ENCODE data around the gene C9orf72.

- TF ChIP-seq POLR2A (IDR thresholded peaks at IDR 0.05) (no peak), CTCF (IDR thresholded peaks at IDR 0.05) (no peak), EP300 (IDR thresholded peaks at IDR 0.05; ENCODE audit: low read depth) (no peak)
Observed at GRCh38 chr9:27504259-27504658, 69.0 kb downstream of the C9orf72 start.
